Daoy (cell line): Measurements from ENCODE around the gene CAVIN2. TPM values are rescaled to one million over a fixed set of nuclear protein-coding genes. Genes with fewer than 3 reads are reported as not detected.
A peak's percentile ranks its signal among the peaks of the same experiment; 100 is the strongest.
"Not testable (repeated sequence)": the region's sequence is repeated elsewhere in the genome, so short reads cannot be mapped to it uniquely, and the experiment has no call there.

Source experiments
- DNase-seq: peaks from one replicate; pipeline ENCODE4 v3.0.0-alpha.2; 2015; ENCODE audit warnings: low read depth
- total RNA-seq: library from RNA; depleted of rRNA; stranded (reverse); fragments of >200 nt; shearing (Covaris generic); gene quantifications from 2 replicates; pipeline ENCODE4 v1.2.3, GENCODE V29; 2014; rRNA removed

CAVIN2 gene
- total RNA-seq, 1 experiment from 2014 or later: 0.06 TPM

GRCh38 chr2:191800874-191801273, 46.0 kb downstream of the CAVIN2 start:
- DNase-seq: no peak

GRCh38 chr2:191799526-191799925, 47.4 kb downstream of the CAVIN2 start:
- no peak for DNase-seq

DNA sequence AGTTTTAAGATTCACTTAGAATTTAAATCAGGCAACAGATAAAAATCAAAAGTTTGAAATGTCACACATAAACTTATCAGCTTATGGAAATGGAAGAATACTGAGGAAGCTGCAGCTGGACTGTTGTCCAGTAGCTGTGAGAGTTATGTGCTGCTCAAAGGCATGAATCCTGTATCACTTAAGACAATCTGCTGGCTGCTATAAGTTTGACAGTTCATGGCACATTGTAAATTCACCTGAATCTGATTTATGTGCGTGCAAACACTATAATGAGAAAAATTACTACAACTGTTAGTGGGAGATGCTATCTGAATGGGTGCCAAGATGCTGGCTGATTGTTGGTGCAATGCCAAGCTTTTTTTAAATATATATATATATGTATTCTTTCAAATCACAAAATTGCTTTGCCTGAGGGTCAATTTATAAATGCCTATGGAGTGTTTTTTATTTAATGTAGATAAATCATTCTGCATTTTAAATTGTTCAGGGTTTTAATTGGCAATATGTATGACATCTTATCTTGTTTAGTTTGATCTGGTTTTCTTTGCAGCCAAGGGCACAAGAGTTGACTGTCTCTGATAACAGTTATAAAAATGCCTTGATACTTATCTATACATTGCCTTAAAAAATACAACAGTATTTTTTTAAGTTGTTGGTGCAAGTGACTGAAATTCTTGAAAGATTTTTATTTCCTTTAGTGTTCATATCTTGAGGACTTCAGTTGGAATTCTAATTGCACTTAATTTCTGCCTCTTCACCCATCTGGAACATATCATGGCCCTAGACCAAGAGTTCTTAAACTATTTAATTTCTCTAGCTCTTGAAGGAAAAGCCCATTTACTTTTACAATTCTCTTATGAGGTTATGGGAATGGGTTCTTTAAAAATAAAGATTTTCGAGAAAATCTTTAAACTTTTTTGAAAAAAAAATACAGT, 48.7 kb downstream of the CAVIN2 start:
- DNase-seq: no peak

DNA sequence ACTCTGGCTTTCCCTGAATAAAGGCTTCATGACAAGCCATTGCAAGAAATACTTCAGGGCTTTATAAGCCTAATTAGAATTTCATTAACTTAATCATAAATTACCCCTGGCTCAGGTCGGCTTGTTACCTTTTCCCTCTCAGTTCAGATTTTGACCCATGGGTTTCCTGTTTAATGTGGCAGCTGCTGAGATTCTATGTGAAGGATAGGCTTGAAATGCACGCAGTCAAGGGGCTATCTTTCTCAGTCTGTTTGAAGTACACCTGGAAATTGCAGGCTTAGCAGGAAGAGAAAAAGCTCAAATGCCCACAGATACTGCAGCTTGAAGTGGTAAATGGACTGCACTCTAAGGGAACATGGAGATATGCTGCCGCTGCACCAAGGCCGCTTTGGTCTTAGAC, 49.4 kb downstream of the CAVIN2 start:
- no peak for DNase-seq

DNA sequence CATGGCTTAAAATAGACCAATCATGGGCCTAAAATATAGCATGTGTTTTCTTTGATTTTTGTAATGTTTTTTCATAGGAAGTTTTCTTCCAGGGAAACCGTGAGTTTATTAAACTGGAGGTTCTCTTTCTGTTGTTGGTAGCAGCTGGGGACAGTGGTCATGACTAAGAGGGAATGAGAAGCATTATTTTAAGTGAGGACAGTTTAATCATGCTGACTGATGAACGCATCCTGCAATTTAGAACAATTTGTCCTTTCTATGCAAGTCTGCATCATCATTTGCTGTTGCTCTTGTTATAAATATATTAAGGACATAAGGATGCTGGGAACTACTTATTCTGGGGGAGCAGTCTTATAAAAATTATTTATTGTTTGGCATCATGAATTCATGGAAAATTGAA, 51.2 kb downstream of the CAVIN2 start:
- no peak for DNase-seq

DNA sequence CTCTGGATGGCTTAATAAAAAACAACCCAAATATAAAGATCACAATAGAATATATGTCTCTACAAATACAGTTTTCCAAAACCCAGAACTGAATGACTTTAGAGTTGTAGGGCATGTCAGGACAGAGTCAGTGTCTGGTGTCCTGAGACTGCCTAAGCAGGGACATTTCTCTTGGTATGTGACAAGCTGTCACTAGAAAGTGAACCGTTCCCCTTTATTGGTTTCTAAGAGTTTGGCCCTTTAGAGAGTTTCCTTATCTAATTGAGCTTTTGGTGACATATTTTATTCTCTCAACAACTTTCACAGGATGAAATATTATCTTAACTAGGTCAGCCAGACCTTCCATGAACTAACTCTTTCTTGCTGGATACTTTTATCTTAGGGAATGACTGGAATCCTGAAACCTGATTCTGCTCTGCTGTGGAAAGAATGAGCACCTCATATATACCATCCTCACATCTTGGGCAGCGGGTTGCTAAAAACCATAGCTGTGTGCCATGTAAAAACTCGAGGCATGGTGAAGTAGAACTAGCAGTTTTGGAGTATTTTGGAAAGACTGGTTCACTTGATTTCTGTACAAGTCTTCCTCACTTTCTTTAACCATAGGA, 54.8 kb downstream of the CAVIN2 start:
- DNase-seq: no peak

DNA sequence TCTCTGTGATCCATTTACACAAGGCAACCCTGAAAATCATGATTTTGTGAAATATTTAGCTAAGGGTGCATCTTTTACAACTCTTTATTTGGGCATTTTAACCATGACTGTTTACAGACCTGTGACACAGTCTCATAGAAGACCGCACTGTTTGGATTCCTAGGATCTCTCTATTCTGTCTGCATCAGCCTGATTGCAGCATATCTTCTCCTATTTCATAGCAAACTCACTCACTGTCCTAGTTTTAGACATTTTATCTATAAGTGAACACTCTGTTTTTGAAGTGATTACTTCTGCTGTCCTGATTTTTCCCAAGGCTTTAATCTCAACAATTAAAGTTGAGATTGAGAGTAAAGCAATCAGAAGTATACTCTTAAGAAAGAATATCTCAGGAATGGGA, 56.2 kb downstream of the CAVIN2 start:
- DNase-seq: no peak

DNA sequence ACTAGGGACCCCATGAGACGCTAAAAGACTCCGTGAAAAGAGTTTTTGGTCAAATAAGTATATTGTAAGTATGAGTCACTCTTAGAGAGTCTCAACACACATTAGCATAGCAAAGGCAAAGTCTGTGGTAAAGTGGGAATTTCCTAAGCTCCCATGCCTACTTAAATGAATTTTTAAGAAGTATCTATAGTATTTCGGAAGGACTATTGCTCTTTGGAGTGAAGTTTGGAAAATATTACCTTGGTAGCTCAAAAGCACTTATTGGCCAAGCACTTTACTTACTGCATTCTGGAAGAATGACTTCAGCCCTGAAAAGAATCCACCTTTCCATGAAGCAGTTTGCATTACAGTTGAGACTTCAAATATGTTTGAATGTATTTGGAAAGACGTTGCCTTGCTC, 57.1 kb downstream of the CAVIN2 start:
- peak; percentile 23 for DNase-seq

DNA sequence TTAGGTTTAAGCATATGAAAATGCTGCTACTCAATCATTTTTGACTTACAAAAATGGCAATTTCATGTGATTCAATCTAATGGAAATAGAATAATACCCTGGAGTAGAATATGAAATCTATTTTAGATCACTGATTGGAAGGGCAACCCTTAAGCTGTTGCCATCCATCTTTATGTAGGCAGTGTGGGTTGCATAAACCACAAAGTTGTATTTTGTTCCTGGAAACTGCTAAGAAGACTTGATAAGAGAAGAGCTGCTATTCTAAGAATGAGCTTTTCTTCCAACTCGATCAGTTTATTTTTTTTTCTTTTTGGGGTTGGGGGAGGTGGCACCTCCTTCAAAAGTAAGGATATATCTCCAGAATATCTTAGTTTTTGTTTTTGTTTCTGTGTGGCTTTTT, 60.2 kb downstream of the CAVIN2 start:
- DNase-seq: no peak

DNA sequence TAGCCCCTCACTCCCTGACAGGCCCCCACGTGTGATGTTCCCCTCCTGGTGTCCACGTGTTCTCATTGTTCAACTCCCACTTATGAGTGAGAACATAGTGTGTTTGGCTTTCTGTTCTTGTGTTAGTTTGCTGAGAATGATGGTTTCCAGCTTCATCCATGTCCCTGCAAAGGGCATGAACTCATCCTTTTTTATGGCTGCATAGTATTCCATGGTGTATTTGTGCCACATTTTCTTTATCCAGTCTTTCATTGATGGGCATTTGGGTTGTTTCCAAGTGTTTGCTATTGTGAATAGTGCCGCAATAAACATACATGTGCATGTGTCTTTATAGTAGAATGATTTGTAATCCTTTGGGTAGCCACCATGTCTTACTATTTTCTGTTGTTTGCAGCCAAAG, 61.2 kb downstream of the CAVIN2 start:
- not testable (repeated sequence) for DNase-seq

Other genes starting within 250 kb of the CAVIN2 start
- 25.8 and 31.1 TPM in 2 replicates for gene NABP1, start 169.0 kb downstream of the CAVIN2 start, total RNA-seq